HEK293T (cell line): ENCODE results near the gene MYO1G.

Experiments used
- ARNT ChIP-seq: fragments of 450-650 bp; IDR thresholded peaks from 2 replicates; pipeline ENCODE4 v1.6.1; 2017; ENCODE audit warnings: mild to moderate bottlenecking
- BHLHE40 ChIP-seq: fragments of 450-650 bp; IDR thresholded peaks from 2 replicates; pipeline ENCODE4 v1.6.1; 2016; ENCODE audit warnings: mild to moderate bottlenecking, moderate library complexity, borderline replicate concordance
- FOXM1 ChIP-seq: fragments of 450-650 bp; IDR thresholded peaks from 2 replicates; pipeline ENCODE4 v1.6.1; 2017; ENCODE audit warnings: mild to moderate bottlenecking, borderline replicate concordance
- HDGF ChIP-seq: fragments of 450-650 bp; IDR thresholded peaks from 2 replicates; pipeline ENCODE4 v1.6.1; 2017; ENCODE audit warnings: antibody characterized with exemption, borderline replicate concordance
- NFRKB ChIP-seq: fragments of 450-650 bp; IDR thresholded peaks from 2 replicates; pipeline ENCODE4 v1.6.1; 2016; ENCODE audit warnings: mild to moderate bottlenecking, moderate library complexity
- SP1 ChIP-seq: fragments of 450-650 bp; IDR thresholded peaks from 2 replicates; pipeline ENCODE4 v1.6.1; 2017
- ZNF384 ChIP-seq: fragments of 450-650 bp; IDR thresholded peaks from 2 replicates; pipeline ENCODE4 v1.6.1; 2016

DNA sequence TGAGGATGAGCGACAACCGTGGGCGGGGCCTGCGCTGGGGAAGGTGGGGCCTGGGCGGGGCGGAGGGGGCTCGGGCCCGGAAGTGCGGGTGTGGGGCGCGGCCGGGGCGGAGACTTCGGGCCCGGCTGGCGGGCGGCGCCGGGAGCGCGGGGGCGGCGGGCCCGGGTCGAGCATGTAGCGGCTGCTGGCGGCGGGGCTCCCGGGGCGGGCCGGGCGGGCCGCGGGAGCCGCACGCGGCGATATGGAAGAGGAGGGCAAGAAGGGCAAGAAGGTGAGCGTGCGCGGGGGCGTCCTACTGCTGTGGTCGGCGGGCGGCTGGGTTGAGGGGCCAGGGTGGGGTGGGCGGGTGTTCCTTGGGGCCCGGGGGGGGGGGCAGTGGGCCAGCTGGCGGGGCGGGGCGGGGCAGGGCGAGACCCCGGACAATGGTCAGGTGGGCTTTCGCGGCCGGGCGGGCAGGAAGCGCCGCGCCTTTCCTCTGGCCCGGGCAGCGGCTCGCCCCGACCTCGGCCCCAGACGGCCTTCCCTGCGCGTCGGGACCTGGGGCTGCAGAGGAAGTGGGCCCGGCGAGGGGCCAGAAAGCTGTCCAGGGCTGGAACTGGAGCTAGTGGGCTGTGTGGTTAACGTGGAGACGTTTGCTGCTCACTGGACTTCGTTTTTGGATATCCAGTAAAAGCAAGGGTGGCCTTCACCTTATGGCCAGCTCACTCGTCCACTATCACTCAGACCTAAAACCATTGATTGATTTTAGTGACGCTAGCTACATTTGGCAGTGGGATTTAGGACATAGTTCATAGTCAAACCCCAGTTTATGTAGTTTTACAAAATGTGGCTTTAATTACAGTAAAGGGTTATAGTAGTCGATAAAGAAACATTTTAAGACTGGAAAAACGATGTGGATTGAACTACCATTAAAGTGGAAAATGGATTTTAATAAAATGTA, 21.5 kb upstream of the MYO1G start, which contains the start of gene CCM2:
- TF ChIP-seq ARNT, result no peak
- TF ChIP-seq FOXM1, result no peak
- no peak for TF ChIP-seq SP1
- TF ChIP-seq BHLHE40, result no peak
- no peak for TF ChIP-seq ZNF384
- no peak for TF ChIP-seq NFRKB
- TF ChIP-seq HDGF, result no peak
